ENCODE results near the gene RFX6. TPM values are rescaled to one million over a fixed set of nuclear protein-coding genes. Genes with fewer than 3 reads are reported as not detected.
"Not testable (repeated sequence)": the region's sequence is repeated elsewhere in the genome, so short reads cannot be mapped to it uniquely, and the experiment has no call there.

Gene RFX6, protein sequence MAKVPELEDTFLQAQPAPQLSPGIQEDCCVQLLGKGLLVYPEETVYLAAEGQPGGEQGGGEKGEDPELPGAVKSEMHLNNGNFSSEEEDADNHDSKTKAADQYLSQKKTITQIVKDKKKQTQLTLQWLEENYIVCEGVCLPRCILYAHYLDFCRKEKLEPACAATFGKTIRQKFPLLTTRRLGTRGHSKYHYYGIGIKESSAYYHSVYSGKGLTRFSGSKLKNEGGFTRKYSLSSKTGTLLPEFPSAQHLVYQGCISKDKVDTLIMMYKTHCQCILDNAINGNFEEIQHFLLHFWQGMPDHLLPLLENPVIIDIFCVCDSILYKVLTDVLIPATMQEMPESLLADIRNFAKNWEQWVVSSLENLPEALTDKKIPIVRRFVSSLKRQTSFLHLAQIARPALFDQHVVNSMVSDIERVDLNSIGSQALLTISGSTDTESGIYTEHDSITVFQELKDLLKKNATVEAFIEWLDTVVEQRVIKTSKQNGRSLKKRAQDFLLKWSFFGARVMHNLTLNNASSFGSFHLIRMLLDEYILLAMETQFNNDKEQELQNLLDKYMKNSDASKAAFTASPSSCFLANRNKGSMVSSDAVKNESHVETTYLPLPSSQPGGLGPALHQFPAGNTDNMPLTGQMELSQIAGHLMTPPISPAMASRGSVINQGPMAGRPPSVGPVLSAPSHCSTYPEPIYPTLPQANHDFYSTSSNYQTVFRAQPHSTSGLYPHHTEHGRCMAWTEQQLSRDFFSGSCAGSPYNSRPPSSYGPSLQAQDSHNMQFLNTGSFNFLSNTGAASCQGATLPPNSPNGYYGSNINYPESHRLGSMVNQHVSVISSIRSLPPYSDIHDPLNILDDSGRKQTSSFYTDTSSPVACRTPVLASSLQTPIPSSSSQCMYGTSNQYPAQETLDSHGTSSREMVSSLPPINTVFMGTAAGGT
- total RNA-seq (2014; rRNA removed; shearing (Covaris generic)): not detected in 2 replicates

GRCh38 chr6:116876635-116877611, at the start of gene RFX6:
Gene RFX6 (plus strand): TSS chr6:116877242. CDS start chr6:116877276, 34 bp downstream.
- no peak for DNase-seq (ENCODE audit: low read depth)

GRCh38 chr6:116827561-116828240, 49.3 kb upstream of the RFX6 start:
- no peak for DNase-seq (ENCODE audit: low read depth)

DNA sequence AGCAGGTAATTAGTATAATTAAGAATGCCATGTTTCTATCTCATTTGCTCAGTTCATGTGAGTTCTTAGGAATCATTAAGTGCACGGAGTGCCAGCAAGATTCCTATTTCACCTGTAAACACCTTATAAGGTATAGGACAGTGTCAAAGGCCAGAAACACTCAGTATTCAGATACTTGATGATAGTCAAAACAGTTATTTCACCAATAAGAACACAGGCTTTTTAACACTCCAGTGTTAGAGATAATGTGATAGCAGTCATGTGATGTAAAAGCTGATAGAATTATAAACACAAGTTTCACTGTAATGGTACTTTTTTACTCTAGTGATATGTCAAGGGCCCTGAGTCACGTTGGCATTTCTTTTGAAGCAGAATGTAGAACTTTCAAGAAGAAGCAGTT, 48.1 kb upstream of the RFX6 start, which contains the start of gene GPRC6A:
TSS of gene GPRC6A (minus strand) at position 101 of the 400 bp plus-strand sequence. CDS start at position 31, 70 bp downstream.
- DNase-seq (ENCODE audit: low read depth): no peak

DNA sequence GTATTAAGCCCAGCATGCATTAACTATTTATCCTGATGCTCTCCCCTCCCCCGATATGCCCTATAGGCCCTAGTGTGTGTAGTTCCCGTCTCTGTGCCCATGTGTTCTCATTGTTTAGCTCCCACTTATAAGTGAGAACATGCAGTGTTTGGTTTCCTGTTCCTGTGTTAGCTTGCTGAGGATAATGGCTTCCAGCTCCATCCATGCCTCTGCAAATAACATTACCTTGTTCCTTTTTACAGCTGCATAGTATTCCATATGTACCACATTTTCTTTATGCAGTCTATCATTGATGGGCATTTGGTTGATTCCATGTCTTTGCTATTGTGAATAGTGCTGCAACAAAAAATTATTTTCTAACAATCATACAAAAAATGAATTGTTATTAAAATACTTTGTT, 42.5 kb upstream of the RFX6 start:
- DNase-seq (ENCODE audit: low read depth): not testable (repeated sequence)

GRCh38 chr6:116836606-116837342, 40.3 kb upstream of the RFX6 start:
- DNase-seq (ENCODE audit: low read depth): no peak

- DNase-seq (ENCODE audit: low read depth): peak; percentile 79
These were observed 37.0 kb upstream of the RFX6 start for GRCh38 chr6:116840091-116840490.

GRCh38 chr6:116842459-116842858, 34.6 kb upstream of the RFX6 start:
- no peak for DNase-seq (ENCODE audit: low read depth)

GRCh38 chr6:116847227-116847626, 29.8 kb upstream of the RFX6 start:
- peak; percentile 42 for DNase-seq (ENCODE audit: low read depth)

- no peak for DNase-seq (ENCODE audit: low read depth)
These were observed 19.0 kb upstream of the RFX6 start for GRCh38 chr6:116858060-116858459.

DNA sequence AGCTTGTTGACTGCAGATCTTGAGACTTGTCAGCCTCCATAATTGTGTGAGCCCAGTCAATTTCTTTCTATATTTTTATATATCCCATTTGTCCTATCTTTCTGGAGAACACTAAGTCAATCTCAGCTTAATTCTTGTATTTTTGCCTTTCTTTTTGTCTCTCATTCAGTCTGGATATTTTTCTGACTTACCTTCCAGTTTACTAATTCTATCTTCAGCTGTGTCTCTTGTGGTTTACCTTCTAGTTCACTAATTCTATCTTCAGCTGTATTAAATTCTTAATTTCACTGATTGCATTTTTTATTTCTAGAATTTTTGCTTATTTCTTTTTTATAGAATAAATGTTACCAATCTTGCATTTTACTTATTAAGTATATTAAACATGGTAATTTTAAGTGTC, 17.8 kb upstream of the RFX6 start:
- no peak for DNase-seq (ENCODE audit: low read depth)

DNA sequence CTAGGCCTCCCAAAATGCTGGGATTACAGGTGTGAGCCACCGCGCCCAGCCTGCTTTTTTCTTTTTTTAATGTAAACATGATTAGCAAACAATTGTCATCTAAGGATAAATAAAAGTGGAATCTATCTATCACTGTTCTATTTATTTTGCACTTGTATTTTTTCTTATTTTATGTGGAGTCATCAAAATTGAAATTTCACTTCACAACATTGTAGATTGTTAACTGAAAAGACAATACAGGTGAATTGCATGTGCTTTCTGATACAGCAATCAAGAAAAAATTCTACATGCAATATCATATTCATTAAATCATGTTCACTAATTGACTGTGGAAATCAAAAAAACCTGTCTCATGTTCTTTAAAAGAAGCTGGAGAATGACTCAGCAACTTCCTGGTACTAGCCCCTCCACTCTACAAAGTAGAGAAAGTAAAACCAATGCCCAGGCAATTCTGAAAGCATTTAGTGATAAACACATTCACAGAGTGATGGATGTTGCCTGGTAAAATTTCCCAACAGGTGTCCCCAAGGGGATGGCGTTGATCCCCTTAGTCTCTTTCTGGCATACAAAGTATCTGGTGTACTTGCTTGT, 10.7 kb upstream of the RFX6 start:
- DNase-seq (ENCODE audit: low read depth): peak; percentile 43

- no peak for DNase-seq (ENCODE audit: low read depth)
These were observed 4.3 kb upstream of the RFX6 start for GRCh38 chr6:116872771-116873170.

GRCh38 chr6:116876107-116876506, 935 bp upstream of the RFX6 start:
- DNase-seq (ENCODE audit: low read depth): no peak

DNA sequence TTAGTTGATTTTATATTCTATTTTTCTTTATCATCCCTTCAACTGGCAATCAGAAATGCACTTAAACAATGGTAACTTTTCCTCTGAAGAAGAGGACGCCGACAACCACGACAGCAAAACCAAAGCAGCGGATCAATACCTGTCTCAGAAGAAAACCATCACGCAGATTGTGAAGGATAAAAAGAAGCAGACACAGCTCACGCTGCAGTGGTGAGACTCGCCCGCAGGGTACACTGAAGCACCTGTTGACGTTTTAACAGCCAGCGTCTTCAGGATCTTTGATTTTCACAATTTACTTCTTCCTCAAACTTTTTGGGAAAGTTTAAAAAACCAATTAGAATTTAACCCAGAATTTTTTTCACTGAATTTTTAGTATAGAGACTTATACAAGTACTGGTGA, 701 bp downstream of the RFX6 start:
- no peak for DNase-seq (ENCODE audit: low read depth)

GRCh38 chr6:116881236-116881635, 4.2 kb downstream of the RFX6 start:
- no peak for DNase-seq (ENCODE audit: low read depth)

- DNase-seq (ENCODE audit: low read depth): peak; percentile 15
These were observed 6.0 kb downstream of the RFX6 start for GRCh38 chr6:116883005-116883404.

DNA sequence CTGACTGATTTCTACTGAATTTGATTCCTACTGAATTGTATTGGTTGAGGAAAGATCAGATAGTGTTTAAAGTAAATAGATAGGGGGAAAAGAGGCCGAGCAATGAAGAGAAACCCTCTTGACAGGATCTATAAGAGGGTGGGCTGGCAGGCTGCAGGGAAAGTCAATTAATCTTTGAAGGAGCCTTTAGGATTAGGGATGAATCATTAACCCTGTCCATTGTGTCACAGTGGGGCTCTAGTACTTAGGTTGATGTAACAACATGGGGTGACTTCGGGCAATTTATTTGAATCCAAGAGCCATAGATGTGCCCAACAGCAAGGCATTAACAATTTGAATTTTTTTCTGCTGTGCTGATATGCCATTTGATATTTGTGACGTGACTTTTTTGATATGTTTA, 7.5 kb downstream of the RFX6 start:
- no peak for DNase-seq (ENCODE audit: low read depth)

DNA sequence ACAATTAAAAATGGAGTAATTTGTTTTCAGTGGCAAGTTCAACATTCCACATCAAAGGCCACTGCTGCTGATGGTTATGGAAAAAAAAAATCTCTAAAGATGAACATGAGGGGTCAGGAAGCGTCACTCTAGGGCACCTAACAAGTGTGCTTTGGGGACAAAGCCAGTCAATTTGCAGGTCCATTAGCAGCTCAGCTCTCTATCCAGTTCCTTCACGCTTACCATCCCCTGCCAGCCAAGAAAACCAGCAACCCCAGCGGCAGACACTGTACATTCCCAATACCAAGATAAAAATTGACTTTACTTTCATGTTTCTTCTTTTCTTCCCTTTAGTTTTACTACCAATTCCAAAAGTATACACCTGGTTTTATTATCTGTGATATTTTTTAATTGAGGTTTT, 10.1 kb downstream of the RFX6 start:
- no peak for DNase-seq (ENCODE audit: low read depth)

GRCh38 chr6:116887894-116888293, 10.9 kb downstream of the RFX6 start:
- DNase-seq (ENCODE audit: low read depth): no peak
